Measurements from ENCODE around the gene C18orf63. TPM values are rescaled to one million over a fixed set of nuclear protein-coding genes. Genes with fewer than 3 reads are reported as not detected.
"Not testable (repeated sequence)": the region's sequence is repeated elsewhere in the genome, so short reads cannot be mapped to it uniquely, and the experiment has no call there.

C18orf63 gene
- total and polyA plus RNA-seq, 3 donors from 2014 or later, result 9.8 to 22.1 (median 13.7) TPM

GRCh38 chr18:74284980-74285355 lies 30.7 kb upstream of the C18orf63 start:
- Histone ChIP-seq H3K27me3 (no peaks in the 10 kb centered on the region), H3K27ac (peak overlapping the region; percentile 67 to 76), H3K4me1 (peaks cover 40% of the 10 kb centered on the region), H3K36me3 (ENCODE audit: low read depth, missing control alignments) (no peaks in the 10 kb centered on the region), H3K4me3 (no peak overlapping the region), H3K9me3 (no peaks in the 10 kb centered on the region)
- DNase-seq, result no peak
- WGBS, 2 donors, result 91 to 96% methylated on average over 1 of the region's 1 CpG
- intact Hi-C loops (cut with DNase I; ENCODE audit: low total_unique reads), result no loop called here
- TF ChIP-seq POLR2A (IDR thresholded peaks at IDR 0.05), result no peak
- TF ChIP-seq, protein P1, sequence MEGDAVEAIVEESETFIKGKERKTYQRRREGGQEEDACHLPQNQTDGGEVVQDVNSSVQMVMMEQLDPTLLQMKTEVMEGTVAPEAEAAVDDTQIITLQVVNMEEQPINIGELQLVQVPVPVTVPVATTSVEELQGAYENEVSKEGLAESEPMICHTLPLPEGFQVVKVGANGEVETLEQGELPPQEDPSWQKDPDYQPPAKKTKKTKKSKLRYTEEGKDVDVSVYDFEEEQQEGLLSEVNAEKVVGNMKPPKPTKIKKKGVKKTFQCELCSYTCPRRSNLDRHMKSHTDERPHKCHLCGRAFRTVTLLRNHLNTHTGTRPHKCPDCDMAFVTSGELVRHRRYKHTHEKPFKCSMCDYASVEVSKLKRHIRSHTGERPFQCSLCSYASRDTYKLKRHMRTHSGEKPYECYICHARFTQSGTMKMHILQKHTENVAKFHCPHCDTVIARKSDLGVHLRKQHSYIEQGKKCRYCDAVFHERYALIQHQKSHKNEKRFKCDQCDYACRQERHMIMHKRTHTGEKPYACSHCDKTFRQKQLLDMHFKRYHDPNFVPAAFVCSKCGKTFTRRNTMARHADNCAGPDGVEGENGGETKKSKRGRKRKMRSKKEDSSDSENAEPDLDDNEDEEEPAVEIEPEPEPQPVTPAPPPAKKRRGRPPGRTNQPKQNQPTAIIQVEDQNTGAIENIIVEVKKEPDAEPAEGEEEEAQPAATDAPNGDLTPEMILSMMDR (IDR thresholded peaks at IDR 0.05), result no peak

DNA sequence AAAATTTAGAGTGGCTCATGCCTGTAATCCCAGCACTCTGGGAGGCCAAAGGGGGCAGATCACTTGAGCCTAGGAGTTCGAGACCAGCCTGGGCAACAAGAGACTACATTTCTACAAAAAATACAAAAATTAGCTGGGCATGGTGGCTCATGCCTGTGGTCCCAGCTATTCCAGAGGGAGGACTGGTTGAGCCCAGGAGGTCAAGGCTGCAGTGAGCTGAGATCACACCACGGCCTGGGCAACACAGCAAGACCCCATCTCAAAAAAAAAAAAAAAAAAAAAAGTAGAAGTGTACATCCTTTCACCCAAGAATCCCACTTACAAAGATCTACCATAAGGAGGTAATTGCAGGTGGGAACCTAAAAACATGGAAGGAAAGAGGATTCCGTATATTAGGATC lies 30.1 kb upstream of the C18orf63 start:
- H3K27me3 ChIP-seq; intact Hi-C loops (cut with DNase I; ENCODE audit: low total_unique reads); H3K9me3 ChIP-seq; H3K4me3 ChIP-seq; DNase-seq; H3K36me3 ChIP-seq (ENCODE audit: low read depth, missing control alignments): not testable (repeated sequence)
- WGBS, 2 donors, result 75 to 85% methylated on average over 3 of the region's 3 CpGs
- peaks cover 42% of the 10 kb centered on the region for H3K4me1 ChIP-seq
- peak overlapping the region in 1 of 2 donors; percentile 76 for H3K27ac ChIP-seq

GRCh38 chr18:74286106-74286855 lies 29.4 kb upstream of the C18orf63 start:
- intact Hi-C loops (cut with DNase I; ENCODE audit: low total_unique reads), result no loop called here
- Histone ChIP-seq H3K4me1 (peaks cover 46% of the 10 kb centered on the region), H3K9me3 (no peaks in the 10 kb centered on the region), H3K4me3 (no peak overlapping the region), H3K36me3 (ENCODE audit: low read depth, missing control alignments) (no peaks in the 10 kb centered on the region), H3K27ac (peak overlapping the region in 1 of 2 donors; percentile 76), H3K27me3 (no peaks in the 10 kb centered on the region)
- 83 to 88% methylated on average over 4 of the region's 4 CpGs for WGBS, 2 donors
- DNase-seq, result no peak
- no peak for TF ChIP-seq POLR2A (IDR thresholded peaks at IDR 0.05)
- TF ChIP-seq, protein P1 (IDR thresholded peaks at IDR 0.05), result no peak

DNA sequence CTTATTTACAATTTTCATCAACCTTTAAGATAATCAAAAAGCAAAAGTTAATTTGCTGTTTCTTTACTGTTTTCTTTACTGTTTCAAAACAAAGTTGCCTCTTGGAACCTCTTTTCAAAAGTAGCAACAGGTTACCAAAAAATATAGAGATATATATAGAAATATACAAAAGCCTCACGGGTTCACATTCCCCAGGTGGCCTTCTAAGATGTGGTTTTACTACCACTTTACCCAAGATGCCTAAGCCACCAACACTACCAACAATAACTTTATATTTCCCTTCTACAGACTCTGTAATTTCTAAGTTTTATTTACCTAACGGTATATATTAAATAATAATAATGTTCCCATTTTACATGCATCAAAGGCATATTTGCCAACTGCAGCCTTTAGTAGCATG lies 28.8 kb upstream of the C18orf63 start:
- H3K4me3 ChIP-seq, result no peak overlapping the region
- no peaks in the 10 kb centered on the region for H3K27me3 ChIP-seq
- TF ChIP-seq, protein P1 (IDR thresholded peaks at IDR 0.05), result no peak
- TF ChIP-seq POLR2A (IDR thresholded peaks at IDR 0.05), result no peak
- no peaks in the 10 kb centered on the region for H3K9me3 ChIP-seq
- WGBS, 2 donors, result 79 to 88% methylated on average over 2 of the region's 2 CpGs
- no peak for DNase-seq
- peaks cover 46% of the 10 kb centered on the region for H3K4me1 ChIP-seq
- no peaks in the 10 kb centered on the region for H3K36me3 ChIP-seq (ENCODE audit: low read depth, missing control alignments)
- intact Hi-C loops (cut with DNase I; ENCODE audit: low total_unique reads), result no loop called here
- H3K27ac ChIP-seq, result no peak overlapping the region

GRCh38 chr18:74288041-74288440 lies 27.6 kb upstream of the C18orf63 start:
- WGBS, 2 donors, result 78 to 91% methylated on average over 5 of the region's 5 CpGs
- no peak overlapping the region for H3K4me3 ChIP-seq

More at GRCh38 chr18:74288041-74288440, 27.6 kb upstream of the C18orf63 start:
- intact Hi-C loops (cut with DNase I; ENCODE audit: low total_unique reads), result no loop called here
- no peaks in the 10 kb centered on the region for H3K9me3 ChIP-seq
- H3K4me1 ChIP-seq, result peaks cover 41% of the 10 kb centered on the region
- H3K27ac ChIP-seq, result peak overlapping the region in 1 of 2 donors; percentile 66
- no peak for TF ChIP-seq POLR2A (IDR thresholded peaks at IDR 0.05)
- TF ChIP-seq, protein P1 (IDR thresholded peaks at IDR 0.05), result no peak
- H3K27me3 ChIP-seq, result no peaks in the 10 kb centered on the region
- H3K36me3 ChIP-seq (ENCODE audit: low read depth, missing control alignments), result no peaks in the 10 kb centered on the region
- no peak for DNase-seq
